Middle frontal gyrus (tissue), 1 donor: ENCODE data around the gene RP9.
"Not testable (repeated sequence)": the region's sequence is repeated elsewhere in the genome, so short reads cannot be mapped to it uniquely, and the experiment has no call there.

Source experiments
- DNase-seq: peaks from one replicate; pipeline ENCODE4 v3.0.0-alpha.2; 2015; ENCODE audit warnings: low spot score; ENCODE audit errors: extremely low spot score

The RP9 gene

DNA sequence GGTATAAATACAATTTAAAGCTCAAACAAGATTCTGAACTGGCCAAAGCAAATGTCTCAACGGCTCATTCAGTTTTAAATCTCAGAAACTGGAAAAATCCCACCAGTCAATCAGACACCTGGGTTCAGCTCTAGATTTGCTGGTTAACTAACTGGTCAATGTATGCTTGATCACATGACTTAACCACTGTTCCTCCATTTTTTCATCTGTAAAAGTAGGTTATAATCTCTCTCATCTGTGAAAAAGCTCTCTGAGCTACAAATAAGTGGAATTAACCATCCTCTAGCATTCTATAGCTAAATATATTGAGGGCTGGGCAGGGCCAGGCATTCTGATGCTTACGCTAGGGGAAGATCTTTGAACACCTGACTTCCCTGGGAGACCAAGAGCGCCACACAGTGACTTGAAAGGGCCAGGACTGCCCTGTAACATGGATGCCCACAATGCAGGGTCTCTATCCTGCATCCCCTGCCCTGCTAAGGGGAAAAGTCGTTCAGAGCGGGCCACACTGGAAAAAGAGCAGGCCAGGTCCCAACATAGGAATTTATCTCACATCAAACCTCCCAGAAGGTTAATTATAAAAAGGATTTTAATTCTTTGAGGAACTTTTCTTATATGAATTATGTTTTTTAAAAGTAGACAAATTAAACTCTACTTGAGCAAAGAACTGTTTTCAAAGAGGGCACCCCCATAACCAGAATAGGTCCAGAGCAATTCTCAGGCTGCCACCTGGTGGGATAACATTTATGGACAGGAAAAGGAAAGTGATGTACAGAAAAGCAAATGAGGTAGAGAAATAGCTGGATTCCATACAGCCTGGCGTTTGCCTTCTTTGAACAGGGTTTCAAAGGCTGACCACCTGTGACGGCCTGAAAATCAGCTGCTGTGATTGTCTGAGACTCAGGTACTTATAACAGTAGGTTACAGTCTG is 1.8 kb downstream of the RP9 start:
- DNase-seq = no peak

GRCh38 chr7:33101906-33102305 is 7.3 kb downstream of the RP9 start:
- no peak for DNase-seq

GRCh38 chr7:33100770-33101169 is 8.4 kb downstream of the RP9 start:
- DNase-seq = no peak

- no peak for DNase-seq
Measured at GRCh38 chr7:33099154-33099940, 9.9 kb downstream of the RP9 start.

DNA sequence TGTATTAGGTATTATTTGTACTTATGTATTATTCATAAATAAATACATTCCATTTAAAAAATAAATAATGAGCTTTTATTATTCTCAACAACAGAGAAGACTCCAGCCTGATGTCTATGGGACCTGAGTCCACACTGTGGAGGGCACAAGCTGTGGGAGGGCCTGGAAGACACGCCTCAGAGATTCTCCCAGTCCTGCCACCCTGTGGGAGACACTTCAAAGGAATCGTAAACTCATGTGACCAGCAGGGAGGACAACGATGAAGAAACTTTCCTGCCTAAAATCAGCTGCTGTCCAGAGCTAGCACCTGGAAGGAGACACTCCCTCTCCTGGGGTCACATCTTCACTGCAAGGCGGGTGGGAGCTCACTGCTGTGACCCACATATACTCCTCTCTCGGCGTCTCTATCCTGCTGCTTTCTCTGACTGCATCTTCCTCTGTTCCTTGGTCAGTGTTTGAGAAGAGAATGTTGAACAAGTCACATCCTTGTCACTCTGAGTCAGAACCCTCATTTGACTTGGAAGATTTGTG is 14.4 kb downstream of the RP9 start:
- DNase-seq = not testable (repeated sequence)

DNA sequence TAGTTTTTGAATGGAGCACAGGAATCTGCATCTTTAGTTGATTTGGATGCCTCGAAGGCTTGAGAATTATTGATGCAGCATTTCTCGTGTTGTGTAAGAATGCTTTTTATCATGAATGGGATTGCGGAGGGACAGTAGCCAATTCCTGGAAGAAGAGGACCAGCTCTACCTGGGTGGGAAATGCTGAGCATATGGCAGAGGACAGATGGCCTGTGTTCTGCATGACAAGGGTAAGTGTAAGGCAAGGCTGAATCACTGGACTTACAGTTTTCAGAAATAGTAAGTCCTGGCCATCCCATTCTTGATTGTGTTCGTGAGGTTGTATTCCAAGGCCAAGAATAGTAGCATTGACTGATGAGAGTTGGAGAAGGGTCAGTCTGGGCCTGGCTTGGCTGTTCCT is 15.9 kb downstream of the RP9 start:
- no peak for DNase-seq

GRCh38 chr7:33091641-33092191 is 17.5 kb downstream of the RP9 start:
- no peak for DNase-seq

- no peak for DNase-seq
Measured at GRCh38 chr7:33091111-33091531, 18.1 kb downstream of the RP9 start.

- no peak for DNase-seq
Measured at GRCh38 chr7:33089142-33089541, 20.1 kb downstream of the RP9 start.

GRCh38 chr7:33087858-33088257 is 21.3 kb downstream of the RP9 start:
- no peak for DNase-seq

DNA sequence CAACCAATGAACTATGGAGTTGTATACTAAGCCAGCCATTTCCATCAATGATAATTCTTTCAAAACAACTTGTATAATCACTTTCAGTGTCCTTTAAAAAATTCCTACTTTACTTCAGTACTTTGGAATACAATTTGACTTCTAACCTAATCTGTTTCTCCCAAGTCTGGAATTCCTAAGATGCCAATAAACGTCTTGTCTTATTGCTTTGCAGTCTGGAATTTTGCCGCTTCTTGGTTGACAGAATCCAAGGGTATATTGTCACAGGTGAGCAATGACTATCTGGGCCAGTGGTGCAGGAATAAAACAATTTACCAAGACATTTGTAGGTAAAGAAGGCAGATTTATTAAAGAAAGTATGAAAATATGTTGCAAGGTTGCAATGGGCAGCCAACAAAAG is 21.8 kb downstream of the RP9 start:
- DNase-seq = no peak

DNA sequence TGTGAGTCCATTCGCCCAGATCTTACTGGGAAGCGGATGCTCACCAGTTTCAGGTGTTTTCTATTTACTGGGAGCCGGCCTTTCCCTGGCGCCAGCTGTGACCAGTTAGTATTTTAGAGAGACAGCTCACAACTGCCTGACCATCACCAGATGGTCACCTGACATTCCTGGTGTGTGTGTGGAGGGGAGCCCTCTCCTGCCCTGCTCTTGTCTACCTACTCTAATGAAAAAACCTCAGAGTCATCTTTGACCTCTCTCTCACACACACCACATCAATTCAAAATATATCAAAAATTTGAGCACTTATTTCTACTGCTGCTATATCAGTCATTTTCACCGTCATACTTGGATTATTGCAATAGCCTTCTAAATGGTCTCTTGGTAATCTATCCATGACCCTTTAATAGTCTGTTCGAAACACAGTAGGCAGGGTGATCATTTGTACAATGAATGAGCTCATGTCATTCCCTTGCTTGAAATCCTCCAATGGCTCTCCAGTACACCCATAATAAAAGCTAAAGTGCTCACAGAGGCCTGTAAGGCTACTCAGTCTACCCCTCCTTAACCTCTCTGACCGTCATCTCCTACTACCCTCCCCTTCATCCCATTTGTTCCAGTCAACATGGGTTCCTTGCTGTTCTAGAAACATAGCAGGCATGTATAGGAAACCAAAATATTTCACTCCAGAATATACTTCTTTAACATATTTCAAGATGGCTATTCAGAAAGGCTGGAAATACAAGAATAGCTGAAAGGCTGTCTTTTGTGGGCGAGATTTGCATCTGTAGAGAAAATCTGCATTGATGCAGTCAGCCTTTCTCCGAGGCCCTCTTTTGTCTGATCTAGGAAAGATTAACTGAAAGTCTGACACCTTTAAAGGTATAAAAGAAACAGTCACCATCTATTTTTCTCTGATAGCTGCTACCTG is 29.2 kb downstream of the RP9 start:
- no peak for DNase-seq

DNA sequence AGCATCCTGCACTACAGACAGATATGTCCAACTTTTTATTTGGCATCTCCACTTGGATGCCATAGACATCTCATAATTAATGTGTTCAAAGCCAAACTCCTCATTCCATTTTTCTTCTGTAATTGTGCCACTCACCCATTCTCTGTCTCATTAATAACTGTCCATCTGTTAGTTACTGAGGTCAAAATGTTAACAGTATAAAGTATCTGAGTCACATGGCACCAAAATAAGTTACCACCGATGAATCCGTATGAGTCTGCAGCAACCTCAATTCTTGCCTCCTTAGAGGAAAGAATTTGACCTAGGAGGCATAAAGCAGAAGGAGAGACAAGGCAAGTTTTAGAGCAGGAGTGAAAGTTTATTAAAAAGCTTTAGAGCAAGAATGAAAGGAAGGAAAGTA is 30.1 kb downstream of the RP9 start:
- DNase-seq = no peak

DNA sequence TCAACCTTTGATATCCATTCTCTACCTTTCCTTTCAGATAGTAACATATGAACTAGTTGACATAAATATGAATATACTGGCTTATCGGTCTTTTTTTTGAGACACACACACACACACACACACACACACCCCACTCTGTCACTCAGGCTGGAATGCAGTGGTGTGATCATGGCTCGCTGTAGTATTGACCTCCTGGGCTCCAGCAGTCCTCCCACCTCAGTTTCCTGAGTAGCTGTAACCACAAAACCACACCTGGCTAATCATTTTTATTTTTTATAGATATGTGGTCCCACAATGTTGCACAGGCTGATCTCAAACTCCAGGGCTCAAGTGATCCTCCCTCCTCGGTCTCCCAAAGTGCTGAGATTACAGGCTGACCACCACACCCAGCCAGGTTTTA is 32.5 kb downstream of the RP9 start:
- no peak for DNase-seq

DNA sequence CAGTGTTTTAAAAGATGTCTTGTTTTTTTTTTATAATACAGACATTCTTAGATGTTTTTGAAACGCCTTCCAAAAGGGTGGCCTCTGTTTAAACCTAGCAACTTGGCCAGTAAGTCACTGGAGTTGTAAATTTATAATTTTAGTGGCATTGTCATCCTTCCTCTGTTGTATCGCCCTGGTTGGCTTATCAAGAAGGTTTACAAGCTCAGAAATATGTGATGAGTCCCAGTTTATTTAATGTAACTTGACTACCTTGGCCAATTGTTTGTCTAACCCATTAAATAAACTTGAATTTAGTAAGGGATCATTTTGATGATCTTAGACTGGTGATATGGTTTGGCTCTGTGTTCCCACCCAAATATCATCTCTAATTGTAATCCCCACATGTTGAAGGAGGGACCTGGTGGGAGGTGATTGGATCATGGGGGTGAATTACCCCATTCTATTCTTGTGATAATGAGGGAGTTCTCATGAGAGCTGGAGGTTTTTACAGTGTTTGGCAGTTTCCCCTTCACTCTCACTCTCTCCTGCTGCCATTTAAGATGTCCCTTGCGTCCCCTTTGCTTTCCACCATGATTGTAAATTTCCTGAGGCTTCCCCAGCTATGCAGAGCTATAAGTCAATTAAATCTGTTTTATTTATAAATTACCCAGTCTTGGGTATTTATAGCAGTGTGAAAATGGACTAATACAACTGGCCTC is 33.2 kb downstream of the RP9 start:
- no peak for DNase-seq

DNA sequence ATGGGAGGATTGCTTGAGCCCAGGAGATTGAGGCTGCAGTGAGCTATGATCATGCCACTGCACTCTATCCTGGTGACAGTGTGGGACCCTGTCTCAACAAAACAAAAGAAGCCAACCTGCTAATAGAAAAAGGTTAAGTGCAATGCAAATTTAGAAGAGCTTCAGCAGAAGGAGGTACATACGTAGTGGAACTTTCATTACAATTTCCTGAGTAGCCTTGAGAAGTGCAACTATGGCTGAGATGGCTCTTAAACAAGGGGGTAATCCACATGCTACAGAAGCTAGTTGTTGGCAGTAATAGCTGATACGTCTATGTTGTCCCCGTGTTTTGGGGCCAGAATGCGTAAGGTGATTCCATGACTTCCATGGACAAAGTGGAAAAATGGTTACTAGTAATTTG is 36.0 kb downstream of the RP9 start:
- no peak for DNase-seq

- DNase-seq = no peak
Measured at GRCh38 chr7:33072471-33072870, 36.7 kb downstream of the RP9 start.

GRCh38 chr7:33070831-33071230 is 38.4 kb downstream of the RP9 start:
- DNase-seq = no peak

DNA sequence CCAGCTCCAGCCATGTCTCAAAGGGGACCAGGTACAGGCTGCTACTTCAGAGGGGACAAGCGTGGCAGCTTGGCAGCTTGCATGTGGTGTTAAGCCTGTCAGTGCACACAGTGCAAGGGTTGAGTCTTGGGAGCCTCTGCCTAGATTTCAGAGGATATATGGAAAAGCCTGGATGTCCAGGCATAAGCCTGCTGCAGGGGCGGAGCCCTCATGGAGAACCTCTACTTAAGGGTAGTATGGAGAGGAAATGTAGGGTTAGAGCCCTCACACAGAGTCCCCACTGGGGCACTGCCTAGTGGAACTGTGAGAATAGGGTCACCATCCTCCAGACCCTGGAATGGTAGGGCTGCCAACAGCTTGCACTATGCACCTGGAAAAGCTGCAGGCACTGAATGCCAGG is 38.9 kb downstream of the RP9 start:
- no peak for DNase-seq

GRCh38 chr7:33067921-33068320 is 41.3 kb downstream of the RP9 start:
- DNase-seq = no peak
